HepG2 (cell line): ENCODE measurements around the gene RNF213. TPM values are rescaled to one million over a fixed set of nuclear protein-coding genes. Genes with fewer than 3 reads are reported as not detected.

Experiments
- AHR ChIP-seq: IDR thresholded peaks from 2 replicates; pipeline ENCODE4 v1.6.1; 2018; ENCODE audit warnings: missing genetic modification reagents, missing compliant biosample characterization
- ARNTL ChIP-seq: sonication (generic); formaldehyde crosslinking; IDR thresholded peaks from 2 replicates; pipeline ENCODE4 v1.4.0; 2020; ENCODE audit warnings: mild to moderate bottlenecking, missing genetic modification reagents
- ASH2L ChIP-seq: fragments of 300-600, 200-600 bp; sonication (generic); IDR thresholded peaks from 2 replicates; pipeline ENCODE4 v1.7.0; 2017; ENCODE audit warnings: low read depth, mild to moderate bottlenecking, moderate library complexity, mixed read lengths, low read length; ENCODE audit not compliant: insufficient read length
- PHB2 ChIP-seq: fragments of 450-650 bp; IDR thresholded peaks from 2 replicates; pipeline ENCODE4 v1.6.1; 2018; ENCODE audit not compliant: partially characterized antibody
- TBP ChIP-seq: sonication (generic); formaldehyde crosslinking; IDR thresholded peaks from 2 replicates; pipeline ENCODE4 v1.5.0; 2020; ENCODE audit warnings: missing genetic modification reagents
- ZNF329 ChIP-seq: sonication (generic); formaldehyde crosslinking; IDR thresholded peaks from 2 replicates; pipeline ENCODE4 v1.9.0; 2021; ENCODE audit warnings: low read depth, mild to moderate bottlenecking, missing genetic modification reagents
- ZNF563 ChIP-seq: sonication (generic); formaldehyde crosslinking; IDR thresholded peaks from 2 replicates; pipeline ENCODE4 v1.8.0; 2022; ENCODE audit warnings: mild to moderate bottlenecking, moderate library complexity, missing genetic modification reagents
- polyA plus RNA-seq, 8 experiments: library from polyadenylated mRNA; depleted of rRNA in 3 of 8; stranded (reverse) in 7 of 8; unstranded in 1 of 8; fragments of >200 nt; fragmentation: Illumina TruSeq in 4 of 8; extraction: Trizol in 4 of 8; gene quantifications; 2 replicates each; pipeline versions ENCODE4 v1.2.1 to v1.2.3, GENCODE V29; 2011 to 2016; ENCODE audit warnings: low read depth in 4 of 8, missing spikeins in 1 of 8, mixed read lengths in 1 of 8; ENCODE audit not compliant: insufficient read depth in 1 of 8
- total RNA-seq, 5 experiments: library from RNA; depleted of rRNA; stranded (reverse); fragments of >200 nt; fragmentation: Illumina TruSeq; extraction: Trizol; gene quantifications; 2 replicates each; pipeline ENCODE4 v1.2.3, GENCODE V29; 2016; ENCODE audit warnings: low read depth in 1 of 5
- TF ChIP-seq, protein P1 (sequence below): sonication (generic); formaldehyde crosslinking; IDR thresholded peaks from one replicate; pipeline ENCODE4 v1.5.1; 2020; ENCODE audit warnings: mild to moderate bottlenecking, missing genetic modification reagents; ENCODE audit errors: not compliant biosample characterization
- TF ChIP-seq, protein P2 (sequence below), 2 experiments: fragments of 450-650 bp in 1 of 2; sonication (generic) in 1 of 2; formaldehyde crosslinking; IDR thresholded peaks; 2 replicates each; pipeline versions ENCODE4 v1.5.0 to v1.8.0; 2020 to 2022; ENCODE audit warnings: mild to moderate bottlenecking in 1 of 2, missing genetic modification reagents in 1 of 2
- TF ChIP-seq, protein P3 (sequence below), 2 experiments: sonication (generic) in 1 of 2; formaldehyde crosslinking in 1 of 2; IDR thresholded peaks; 2 replicates each; pipeline versions ENCODE4 v1.5.1 to v1.6.1; 2011 to 2020; ENCODE audit warnings: borderline replicate concordance in 1 of 2, low read depth in 1 of 2, low read length in 1 of 2, mild to moderate bottlenecking in 1 of 2, missing genetic modification reagents in 1 of 2, moderate library complexity in 1 of 2
- TF ChIP-seq, protein P4 (sequence below): sonication (generic); formaldehyde crosslinking; IDR thresholded peaks from 2 replicates; pipeline ENCODE4 v1.5.1; 2020; ENCODE audit warnings: mild to moderate bottlenecking, missing genetic modification reagents

The RNF213 gene
- total and polyA plus RNA-seq, 2 of the 13 experiments (the other 11 are each of a cell fraction or from before 2014, with no cell fraction given): 38.6 to 38.7 TPM

DNA sequence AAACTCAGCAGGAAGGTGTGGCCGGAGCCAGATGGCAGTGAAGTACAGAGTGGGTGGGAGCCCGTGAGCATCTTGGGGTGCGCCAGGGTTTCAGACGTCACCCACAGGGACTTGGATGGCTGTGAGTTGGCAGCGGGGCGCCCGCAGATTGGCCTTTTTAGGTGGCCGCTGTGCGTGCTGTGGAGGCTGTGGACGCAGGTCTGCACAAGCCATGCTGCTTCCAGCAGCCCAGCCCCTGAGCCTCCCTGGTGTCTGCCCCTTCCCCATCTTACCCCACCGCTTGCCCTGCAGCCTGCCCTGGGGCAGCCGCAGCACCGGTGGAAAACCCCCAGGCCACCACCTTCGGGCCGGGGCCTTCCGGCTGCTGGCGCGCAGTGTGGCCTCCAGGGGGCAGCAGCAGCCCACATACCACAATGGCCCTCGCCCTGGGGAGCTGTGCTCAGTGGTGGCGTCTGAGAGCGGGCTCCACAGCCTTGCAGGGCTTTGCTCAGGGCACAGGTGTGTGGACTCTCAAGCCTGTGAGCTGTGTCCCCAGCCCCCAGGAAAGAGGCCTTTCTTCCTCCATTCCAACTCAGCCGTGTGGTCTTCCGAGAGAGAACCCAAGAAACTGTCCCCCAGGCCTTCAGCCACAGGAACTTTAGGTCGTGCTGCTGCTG is 166.1 kb downstream of the RNF213 start (continued):
- TF ChIP-seq, protein P1, sequence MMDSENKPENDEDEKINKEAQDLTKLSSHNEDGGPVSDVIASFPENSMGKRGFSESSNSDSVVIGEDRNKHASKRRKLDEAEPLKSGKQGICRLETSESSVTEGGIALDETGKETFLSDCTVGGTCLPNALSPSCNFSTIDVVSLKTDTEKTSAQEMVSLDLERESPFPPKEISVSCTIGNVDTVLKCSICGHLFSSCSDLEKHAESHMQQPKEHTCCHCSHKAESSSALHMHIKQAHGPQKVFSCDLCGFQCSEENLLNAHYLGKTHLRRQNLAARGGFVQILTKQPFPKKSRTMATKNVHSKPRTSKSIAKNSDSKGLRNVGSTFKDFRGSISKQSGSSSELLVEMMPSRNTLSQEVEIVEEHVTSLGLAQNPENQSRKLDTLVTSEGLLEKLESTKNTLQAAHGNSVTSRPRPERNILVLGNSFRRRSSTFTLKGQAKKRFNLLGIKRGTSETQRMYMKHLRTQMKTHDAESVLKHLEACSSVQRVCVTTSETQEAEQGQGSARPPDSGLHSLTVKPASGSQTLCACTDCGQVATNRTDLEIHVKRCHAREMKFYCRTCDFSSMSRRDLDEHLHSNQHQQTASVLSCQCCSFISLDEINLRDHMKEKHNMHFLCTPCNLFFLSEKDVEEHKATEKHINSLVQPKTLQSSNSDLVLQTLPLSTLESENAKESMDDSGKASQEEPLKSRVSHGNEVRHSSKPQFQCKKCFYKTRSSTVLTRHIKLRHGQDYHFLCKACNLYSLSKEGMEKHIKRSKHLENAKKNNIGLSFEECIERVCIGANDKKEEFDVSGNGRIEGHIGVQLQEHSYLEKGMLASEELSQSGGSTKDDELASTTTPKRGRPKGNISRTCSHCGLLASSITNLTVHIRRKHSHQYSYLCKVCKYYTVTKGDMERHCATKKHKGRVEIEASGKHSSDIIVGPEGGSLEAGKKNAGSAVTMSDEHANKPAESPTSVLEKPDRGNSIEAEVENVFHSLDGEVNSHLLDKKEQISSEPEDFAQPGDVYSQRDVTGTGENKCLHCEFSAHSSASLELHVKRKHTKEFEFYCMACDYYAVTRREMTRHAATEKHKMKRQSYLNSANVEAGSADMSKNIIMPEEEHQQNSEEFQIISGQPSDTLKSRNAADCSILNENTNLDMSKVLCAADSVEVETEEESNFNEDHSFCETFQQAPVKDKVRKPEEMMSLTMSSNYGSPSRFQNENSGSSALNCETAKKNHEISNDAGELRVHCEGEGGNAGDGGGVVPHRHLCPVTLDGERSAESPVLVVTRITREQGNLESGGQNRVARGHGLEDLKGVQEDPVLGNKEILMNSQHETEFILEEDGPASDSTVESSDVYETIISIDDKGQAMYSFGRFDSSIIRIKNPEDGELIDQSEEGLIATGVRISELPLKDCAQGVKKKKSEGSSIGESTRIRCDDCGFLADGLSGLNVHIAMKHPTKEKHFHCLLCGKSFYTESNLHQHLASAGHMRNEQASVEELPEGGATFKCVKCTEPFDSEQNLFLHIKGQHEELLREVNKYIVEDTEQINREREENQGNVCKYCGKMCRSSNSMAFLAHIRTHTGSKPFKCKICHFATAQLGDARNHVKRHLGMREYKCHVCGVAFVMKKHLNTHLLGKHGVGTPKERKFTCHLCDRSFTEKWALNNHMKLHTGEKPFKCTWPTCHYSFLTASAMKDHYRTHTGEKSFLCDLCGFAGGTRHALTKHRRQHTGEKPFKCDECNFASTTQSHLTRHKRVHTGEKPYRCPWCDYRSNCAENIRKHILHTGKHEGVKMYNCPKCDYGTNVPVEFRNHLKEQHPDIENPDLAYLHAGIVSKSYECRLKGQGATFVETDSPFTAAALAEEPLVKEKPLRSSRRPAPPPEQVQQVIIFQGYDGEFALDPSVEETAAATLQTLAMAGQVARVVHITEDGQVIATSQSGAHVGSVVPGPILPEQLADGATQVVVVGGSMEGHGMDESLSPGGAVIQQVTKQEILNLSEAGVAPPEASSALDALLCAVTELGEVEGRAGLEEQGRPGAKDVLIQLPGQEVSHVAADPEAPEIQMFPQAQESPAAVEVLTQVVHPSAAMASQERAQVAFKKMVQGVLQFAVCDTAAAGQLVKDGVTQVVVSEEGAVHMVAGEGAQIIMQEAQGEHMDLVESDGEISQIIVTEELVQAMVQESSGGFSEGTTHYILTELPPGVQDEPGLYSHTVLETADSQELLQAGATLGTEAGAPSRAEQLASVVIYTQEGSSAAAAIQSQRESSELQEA: no peak
- TF ChIP-seq PHB2 (no peak), TBP (CRISPR knock-in tag) (no peak), AHR (CRISPR knock-in tag) (0 out of 2 replicates have a peak, but pooled peaks have one; percentile 37), ZNF329 (CRISPR knock-in tag) (no peak), ZNF563 (CRISPR knock-in tag) (peak; percentile 32; the same call in 1 of the 2 replicates), ASH2L (no peak), ARNTL (CRISPR knock-in tag) (no peak)
- TF ChIP-seq, protein P2, sequence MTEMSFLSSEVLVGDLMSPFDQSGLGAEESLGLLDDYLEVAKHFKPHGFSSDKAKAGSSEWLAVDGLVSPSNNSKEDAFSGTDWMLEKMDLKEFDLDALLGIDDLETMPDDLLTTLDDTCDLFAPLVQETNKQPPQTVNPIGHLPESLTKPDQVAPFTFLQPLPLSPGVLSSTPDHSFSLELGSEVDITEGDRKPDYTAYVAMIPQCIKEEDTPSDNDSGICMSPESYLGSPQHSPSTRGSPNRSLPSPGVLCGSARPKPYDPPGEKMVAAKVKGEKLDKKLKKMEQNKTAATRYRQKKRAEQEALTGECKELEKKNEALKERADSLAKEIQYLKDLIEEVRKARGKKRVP (CRISPR knock-in tag; IDR thresholded peaks at IDR 0.05): no peak
- TF ChIP-seq, protein P3, sequence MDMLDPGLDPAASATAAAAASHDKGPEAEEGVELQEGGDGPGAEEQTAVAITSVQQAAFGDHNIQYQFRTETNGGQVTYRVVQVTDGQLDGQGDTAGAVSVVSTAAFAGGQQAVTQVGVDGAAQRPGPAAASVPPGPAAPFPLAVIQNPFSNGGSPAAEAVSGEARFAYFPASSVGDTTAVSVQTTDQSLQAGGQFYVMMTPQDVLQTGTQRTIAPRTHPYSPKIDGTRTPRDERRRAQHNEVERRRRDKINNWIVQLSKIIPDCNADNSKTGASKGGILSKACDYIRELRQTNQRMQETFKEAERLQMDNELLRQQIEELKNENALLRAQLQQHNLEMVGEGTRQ (IDR thresholded peaks at IDR 0.05; ENCODE audit: low read depth, low read length): no peak
- TF ChIP-seq, protein P3 (CRISPR knock-in tag; IDR thresholded peaks at IDR 0.05; ENCODE audit: borderline replicate concordance): no peak
- TF ChIP-seq, protein P4, sequence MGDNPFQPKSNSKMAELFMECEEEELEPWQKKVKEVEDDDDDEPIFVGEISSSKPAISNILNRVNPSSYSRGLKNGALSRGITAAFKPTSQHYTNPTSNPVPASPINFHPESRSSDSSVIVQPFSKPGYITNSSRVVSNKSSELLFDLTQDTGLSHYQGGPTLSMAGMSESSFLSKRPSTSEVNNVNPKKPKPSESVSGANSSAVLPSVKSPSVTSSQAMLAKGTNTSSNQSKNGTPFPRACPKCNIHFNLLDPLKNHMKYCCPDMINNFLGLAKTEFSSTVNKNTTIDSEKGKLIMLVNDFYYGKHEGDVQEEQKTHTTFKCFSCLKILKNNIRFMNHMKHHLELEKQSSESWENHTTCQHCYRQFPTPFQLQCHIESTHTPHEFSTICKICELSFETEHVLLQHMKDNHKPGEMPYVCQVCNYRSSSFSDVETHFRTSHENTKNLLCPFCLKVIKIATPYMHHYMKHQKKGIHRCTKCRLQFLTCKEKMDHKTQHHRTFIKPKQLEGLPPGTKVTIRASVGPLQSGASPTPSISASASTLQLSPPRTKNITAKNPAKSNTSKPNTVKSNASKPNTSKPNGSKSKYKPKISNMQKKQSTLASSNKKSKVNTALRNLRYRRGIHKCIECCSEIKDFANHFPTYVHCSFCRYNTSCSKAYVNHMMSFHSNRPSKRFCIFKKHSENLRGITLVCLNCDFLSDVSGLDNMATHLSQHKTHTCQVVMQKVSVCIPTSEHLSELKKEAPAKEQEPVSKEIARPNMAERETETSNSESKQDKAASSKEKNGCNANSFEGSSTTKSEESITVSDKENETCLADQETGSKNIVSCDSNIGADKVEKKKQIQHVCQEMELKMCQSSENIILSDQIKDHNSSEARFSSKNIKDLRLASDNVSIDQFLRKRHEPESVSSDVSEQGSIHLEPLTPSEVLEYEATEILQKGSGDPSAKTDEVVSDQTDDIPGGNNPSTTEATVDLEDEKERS (CRISPR knock-in tag): no peak
